NCI-H187 (cell line): ENCODE results near the gene TFPI2.

Source experiments
- DNase-seq, 2 experiments: peaks; one replicate each; lab custom pipeline; 2025; lab: John Stamatoyannopoulos, UW

Gene TFPI2

GRCh38 chr7:93906267-93906666, 15.7 kb upstream of the TFPI2 start, which contains the start of gene GNGT1:
Gene GNGT1, plus strand, starts transcription at chr7:93906567. Its CDS starts 180 bp downstream, at chr7:93906747.
- no peak for DNase-seq

- peak in 1 of 2 experiments; percentile 13 for DNase-seq
These were observed 12.3 kb upstream of the TFPI2 start for GRCh38 chr7:93902777-93903423.

GRCh38 chr7:93897680-93898079, 7.1 kb upstream of the TFPI2 start:
- no peak for DNase-seq

GRCh38 chr7:93895859-93896600, 5.5 kb upstream of the TFPI2 start:
- no peak for DNase-seq

- DNase-seq: no peak
These were observed 4.5 kb upstream of the TFPI2 start for GRCh38 chr7:93894966-93895640.

GRCh38 chr7:93894426-93894825, 3.9 kb upstream of the TFPI2 start:
- no peak for DNase-seq

GRCh38 chr7:93890041-93890463, 501 bp downstream of the TFPI2 start:
- DNase-seq: no peak

GRCh38 chr7:93889261-93889660, 1.3 kb downstream of the TFPI2 start:
- DNase-seq: no peak

- DNase-seq: no peak
These were observed 6.0 kb downstream of the TFPI2 start for GRCh38 chr7:93884541-93884940.

- DNase-seq: no peak
These were observed 6.6 kb downstream of the TFPI2 start for GRCh38 chr7:93883917-93884345.

GRCh38 chr7:93883078-93883916, 7.3 kb downstream of the TFPI2 start:
- DNase-seq: no peak

GRCh38 chr7:93882468-93882867, 8.1 kb downstream of the TFPI2 start:
- no peak for DNase-seq

GRCh38 chr7:93879356-93879755, 11.2 kb downstream of the TFPI2 start:
- no peak for DNase-seq

- DNase-seq: no peak
These were observed 12.8 kb downstream of the TFPI2 start for GRCh38 chr7:93877742-93878141.

GRCh38 chr7:93873998-93874574, 16.5 kb downstream of the TFPI2 start:
- DNase-seq: no peak

- no peak for DNase-seq
These were observed 23.7 kb downstream of the TFPI2 start for GRCh38 chr7:93866886-93867285.

GRCh38 chr7:93862651-93863050, 27.9 kb downstream of the TFPI2 start:
- DNase-seq: no peak

- no peak for DNase-seq
These were observed 29.1 kb downstream of the TFPI2 start for GRCh38 chr7:93861325-93861949.

- no peak for DNase-seq
These were observed 30.3 kb downstream of the TFPI2 start for GRCh38 chr7:93860261-93860660.

- DNase-seq: no peak
These were observed 31.7 kb downstream of the TFPI2 start for GRCh38 chr7:93858857-93859256.

GRCh38 chr7:93856323-93856722, 34.2 kb downstream of the TFPI2 start:
- DNase-seq: no peak
